ENCODE results near the gene MRPL55. TPM values are rescaled to one million over a fixed set of nuclear protein-coding genes. Genes with fewer than 3 reads are reported as not detected.

The MRPL55 gene
- total RNA-seq, 4 donors from 2014 or later: 64.7 to 123 (median 74.2) TPM

GRCh38 chr1:228062085-228062791, 46.9 kb downstream of the MRPL55 start:
- TF ChIP-seq POLR2A (IDR thresholded peaks at IDR 0.05) (no peak), CTCF (IDR thresholded peaks at IDR 0.05 in 4 of 5, conservative IDR thresholded peaks at IDR 0.05 in 1 of 5) (no peak)
- Histone ChIP-seq H3K27ac (no peak overlapping the region), H3K27me3 (peaks cover 76 to 90% (median 79%) of the 10 kb centered on the region in 3 donors), H3K4me1 (peaks cover 0 to 5% of the 10 kb centered on the region in 2 donors), H3K36me3 (no peaks in the 10 kb centered on the region), H3K4me3 (no peak overlapping the region), H3K9me3 (no peaks in the 10 kb centered on the region)
- intact Hi-C loops (cut with DNase I; ENCODE audit: low total_unique reads) (no loop called here), in situ Hi-C loops (cut with MboI; ENCODE audit: low sequenced_read_pairs in 4 of 4) (no loop called here)
- DNase-seq (no peak), ATAC-seq (no peak)

GRCh38 chr1:228061411-228062084, 47.6 kb downstream of the MRPL55 start:
- no peak for TF ChIP-seq CTCF (IDR thresholded peaks at IDR 0.05 in 4 of 5, conservative IDR thresholded peaks at IDR 0.05 in 1 of 5)
- TF ChIP-seq POLR2A (IDR thresholded peaks at IDR 0.05): no peak
- Histone ChIP-seq H3K27ac (no peak overlapping the region), H3K4me3 (no peak overlapping the region), H3K4me1 (peaks cover 0 to 5% of the 10 kb centered on the region in 2 donors), H3K27me3 (peaks cover 69 to 83% (median 78%) of the 10 kb centered on the region in 3 donors), H3K9me3 (no peaks in the 10 kb centered on the region), H3K36me3 (no peaks in the 10 kb centered on the region)
- in situ Hi-C loops (cut with MboI; ENCODE audit: low sequenced_read_pairs in 4 of 4): no loop called here
- ATAC-seq (no peak), DNase-seq (no peak)
- intact Hi-C loops (cut with DNase I; ENCODE audit: low total_unique reads): no loop called here

GRCh38 chr1:228060458-228061190, 48.5 kb downstream of the MRPL55 start:
- Histone ChIP-seq H3K27me3 (peaks cover 60 to 83% (median 74%) of the 10 kb centered on the region in 3 donors), H3K4me1 (peaks cover 0 to 5% of the 10 kb centered on the region in 2 donors), H3K36me3 (no peaks in the 10 kb centered on the region), H3K27ac (no peak overlapping the region), H3K9me3 (no peaks in the 10 kb centered on the region), H3K4me3 (peak overlapping the region in 3 of 4 donors; percentile 8 to 13 (median 13))
- in situ Hi-C loops (cut with MboI; ENCODE audit: low sequenced_read_pairs in 4 of 4): no loop called here
- no peak for ATAC-seq
- no peak for TF ChIP-seq CTCF (IDR thresholded peaks at IDR 0.05 in 4 of 5, conservative IDR thresholded peaks at IDR 0.05 in 1 of 5)
- TF ChIP-seq POLR2A (IDR thresholded peaks at IDR 0.05): no peak
- DNase-seq: no peak
- intact Hi-C loops (cut with DNase I; ENCODE audit: low total_unique reads): no loop called here

- Histone ChIP-seq H3K27me3 (peaks cover 53 to 77% (median 67%) of the 10 kb centered on the region in 3 donors), H3K4me1 (peaks cover 0 to 5% of the 10 kb centered on the region in 2 donors), H3K9me3 (no peaks in the 10 kb centered on the region), H3K4me3 (peak overlapping the region in 3 of 4 donors; percentile 8 to 13 (median 13)), H3K27ac (no peak overlapping the region), H3K36me3 (no peaks in the 10 kb centered on the region)
- TF ChIP-seq POLR2A (IDR thresholded peaks at IDR 0.05) (no peak), CTCF (IDR thresholded peaks at IDR 0.05 in 4 of 5, conservative IDR thresholded peaks at IDR 0.05 in 1 of 5) (no peak)
- ATAC-seq (no peak), DNase-seq (no peak)
- in situ Hi-C loops (cut with MboI; ENCODE audit: low sequenced_read_pairs in 4 of 4) (no loop called here), intact Hi-C loops (cut with DNase I; ENCODE audit: low total_unique reads) (no loop called here)
Observed at GRCh38 chr1:228059634-228060457, 49.3 kb downstream of the MRPL55 start.
